ENCODE data around the gene CCDC148.
A peak's percentile ranks its signal among the peaks of the same experiment; 100 is the strongest.

Gene CCDC148

DNA sequence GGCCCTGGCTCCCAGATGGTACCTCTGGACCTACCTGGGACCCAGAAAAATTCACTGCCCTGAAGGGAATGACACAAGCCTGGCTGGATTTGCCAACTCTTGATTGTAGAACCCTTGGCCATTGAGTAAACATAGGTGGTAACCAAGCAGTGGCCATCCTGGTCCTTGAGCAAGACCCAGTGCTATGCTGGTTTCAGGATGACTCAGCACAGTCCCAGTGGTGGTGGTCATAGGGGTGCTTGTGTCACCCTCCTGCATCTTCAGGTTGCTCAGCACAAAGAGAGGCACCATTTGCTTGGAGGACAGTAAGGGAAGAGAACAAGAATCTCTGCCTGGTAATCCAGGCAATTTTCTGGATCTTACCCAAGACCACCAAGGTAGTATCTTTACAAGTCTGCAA, 302.0 kb downstream of the CCDC148 start:
- TF ChIP-seq, protein P1, sequence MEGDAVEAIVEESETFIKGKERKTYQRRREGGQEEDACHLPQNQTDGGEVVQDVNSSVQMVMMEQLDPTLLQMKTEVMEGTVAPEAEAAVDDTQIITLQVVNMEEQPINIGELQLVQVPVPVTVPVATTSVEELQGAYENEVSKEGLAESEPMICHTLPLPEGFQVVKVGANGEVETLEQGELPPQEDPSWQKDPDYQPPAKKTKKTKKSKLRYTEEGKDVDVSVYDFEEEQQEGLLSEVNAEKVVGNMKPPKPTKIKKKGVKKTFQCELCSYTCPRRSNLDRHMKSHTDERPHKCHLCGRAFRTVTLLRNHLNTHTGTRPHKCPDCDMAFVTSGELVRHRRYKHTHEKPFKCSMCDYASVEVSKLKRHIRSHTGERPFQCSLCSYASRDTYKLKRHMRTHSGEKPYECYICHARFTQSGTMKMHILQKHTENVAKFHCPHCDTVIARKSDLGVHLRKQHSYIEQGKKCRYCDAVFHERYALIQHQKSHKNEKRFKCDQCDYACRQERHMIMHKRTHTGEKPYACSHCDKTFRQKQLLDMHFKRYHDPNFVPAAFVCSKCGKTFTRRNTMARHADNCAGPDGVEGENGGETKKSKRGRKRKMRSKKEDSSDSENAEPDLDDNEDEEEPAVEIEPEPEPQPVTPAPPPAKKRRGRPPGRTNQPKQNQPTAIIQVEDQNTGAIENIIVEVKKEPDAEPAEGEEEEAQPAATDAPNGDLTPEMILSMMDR (IDR thresholded peaks at IDR 0.05; ENCODE audit: poor library complexity, severe bottlenecking), result no peak
- H3K27ac ChIP-seq (ENCODE audit: poor library complexity, severe bottlenecking), result no peak overlapping the region
- no peaks in the 10 kb centered on the region for H3K27me3 ChIP-seq (ENCODE audit: insufficient read depth, poor library complexity, severe bottlenecking)
- ATAC-seq (ENCODE audit: low read depth), result no peak
- no peaks in the 10 kb centered on the region for H3K4me1 ChIP-seq (ENCODE audit: insufficient read depth, poor library complexity, severe bottlenecking)
- H3K4me3 ChIP-seq (ENCODE audit: severe bottlenecking), result no peak overlapping the region
- no peaks in the 10 kb centered on the region for H3K36me3 ChIP-seq (ENCODE audit: low read depth)
- H3K9me3 ChIP-seq (ENCODE audit: severe bottlenecking), result no peaks in the 10 kb centered on the region
- no peak for DNase-seq (ENCODE audit: low spot score)

DNA sequence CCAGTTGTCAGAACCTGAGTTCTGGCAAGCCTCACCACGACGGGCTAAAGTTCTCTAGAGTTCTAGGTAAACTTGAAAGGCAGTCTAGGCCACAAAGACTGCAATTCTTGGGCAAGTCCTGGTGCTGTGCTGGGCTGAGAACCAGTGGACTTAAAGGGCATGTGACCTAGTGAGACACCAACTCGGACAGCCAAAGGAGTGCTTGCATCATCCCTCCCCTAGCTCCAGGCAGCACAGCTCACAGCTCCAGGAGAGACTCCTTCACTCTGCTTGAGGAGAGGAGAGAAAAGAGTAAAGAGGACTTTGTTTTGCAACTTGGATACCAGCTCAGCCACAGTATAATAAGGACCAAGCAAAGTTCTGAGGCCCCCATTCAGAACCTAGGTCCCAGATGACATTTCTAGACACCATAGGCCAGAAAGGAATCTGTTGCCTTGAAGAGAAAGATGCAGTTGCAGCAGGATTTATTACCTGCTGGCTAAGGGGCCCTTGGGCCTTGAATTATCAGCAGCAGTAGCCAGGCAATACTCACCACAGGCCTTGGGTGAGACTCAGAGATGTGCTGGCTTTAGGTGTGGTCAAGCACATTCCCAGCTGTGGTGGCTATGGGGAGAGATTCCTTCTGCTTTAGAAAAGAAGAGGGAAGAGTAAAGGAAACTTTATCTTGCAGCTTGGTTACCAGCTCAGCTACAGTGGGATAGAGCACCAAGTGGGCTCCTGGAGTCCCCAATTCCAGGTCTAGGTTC, 303.1 kb downstream of the CCDC148 start:
- no peak for ATAC-seq (ENCODE audit: low read depth)
- no peak for DNase-seq (ENCODE audit: low spot score)
- Histone ChIP-seq H3K4me1 (ENCODE audit: insufficient read depth, poor library complexity, severe bottlenecking) (no peaks in the 10 kb centered on the region), H3K4me3 (ENCODE audit: severe bottlenecking) (no peak overlapping the region), H3K27ac (ENCODE audit: poor library complexity, severe bottlenecking) (no peak overlapping the region), H3K27me3 (ENCODE audit: insufficient read depth, poor library complexity, severe bottlenecking) (no peaks in the 10 kb centered on the region), H3K9me3 (ENCODE audit: severe bottlenecking) (no peaks in the 10 kb centered on the region), H3K36me3 (ENCODE audit: low read depth) (no peaks in the 10 kb centered on the region)
- TF ChIP-seq, protein P1 (IDR thresholded peaks at IDR 0.05; ENCODE audit: poor library complexity, severe bottlenecking), result no peak

DNA sequence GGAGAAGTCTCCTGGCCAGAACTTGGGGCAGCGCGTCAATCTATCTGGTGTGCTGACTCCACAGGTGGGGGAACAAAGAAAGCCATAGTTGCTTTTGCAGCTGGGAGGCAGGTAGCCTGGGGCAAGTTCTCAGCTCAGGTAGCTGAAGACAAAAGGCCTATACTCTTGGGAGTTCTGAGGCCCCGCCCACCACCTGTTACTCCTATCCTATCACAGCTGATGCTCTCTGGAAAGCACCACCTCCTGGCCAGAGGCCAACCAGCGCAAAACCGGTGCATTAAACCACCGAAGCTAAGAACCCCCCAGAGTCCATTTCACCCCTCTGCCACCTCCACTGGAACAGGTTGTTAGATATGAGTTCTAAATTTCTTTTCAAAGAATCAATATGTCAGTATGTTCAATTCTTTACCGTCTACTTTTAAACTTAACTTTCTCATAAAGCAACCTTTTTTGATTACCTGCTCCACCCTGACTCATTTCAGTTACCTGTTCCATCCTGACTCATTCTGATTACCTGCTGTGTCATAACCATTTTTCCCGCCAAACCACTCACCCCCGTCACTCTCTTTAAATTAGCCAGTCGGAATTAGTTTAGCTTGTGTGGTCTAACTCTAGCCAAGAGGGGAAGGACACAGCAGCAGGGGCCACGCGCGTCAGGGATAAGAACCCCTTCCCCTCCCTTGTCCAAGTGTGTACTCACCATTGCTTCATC, 311.5 kb downstream of the CCDC148 start:
- Histone ChIP-seq H3K27me3 (ENCODE audit: insufficient read depth, poor library complexity, severe bottlenecking) (no peaks in the 10 kb centered on the region), H3K4me3 (ENCODE audit: severe bottlenecking) (no peak overlapping the region), H3K36me3 (ENCODE audit: low read depth) (no peaks in the 10 kb centered on the region), H3K27ac (ENCODE audit: poor library complexity, severe bottlenecking) (no peak overlapping the region), H3K4me1 (ENCODE audit: insufficient read depth, poor library complexity, severe bottlenecking) (no peaks in the 10 kb centered on the region), H3K9me3 (ENCODE audit: severe bottlenecking) (no peaks in the 10 kb centered on the region)
- ATAC-seq (ENCODE audit: low read depth), result 0 out of 3 replicates have a peak, but pooled peaks have one; percentile 35
- no peak for DNase-seq (ENCODE audit: low spot score)
- TF ChIP-seq, protein P1 (IDR thresholded peaks at IDR 0.05; ENCODE audit: poor library complexity, severe bottlenecking), result no peak

DNA sequence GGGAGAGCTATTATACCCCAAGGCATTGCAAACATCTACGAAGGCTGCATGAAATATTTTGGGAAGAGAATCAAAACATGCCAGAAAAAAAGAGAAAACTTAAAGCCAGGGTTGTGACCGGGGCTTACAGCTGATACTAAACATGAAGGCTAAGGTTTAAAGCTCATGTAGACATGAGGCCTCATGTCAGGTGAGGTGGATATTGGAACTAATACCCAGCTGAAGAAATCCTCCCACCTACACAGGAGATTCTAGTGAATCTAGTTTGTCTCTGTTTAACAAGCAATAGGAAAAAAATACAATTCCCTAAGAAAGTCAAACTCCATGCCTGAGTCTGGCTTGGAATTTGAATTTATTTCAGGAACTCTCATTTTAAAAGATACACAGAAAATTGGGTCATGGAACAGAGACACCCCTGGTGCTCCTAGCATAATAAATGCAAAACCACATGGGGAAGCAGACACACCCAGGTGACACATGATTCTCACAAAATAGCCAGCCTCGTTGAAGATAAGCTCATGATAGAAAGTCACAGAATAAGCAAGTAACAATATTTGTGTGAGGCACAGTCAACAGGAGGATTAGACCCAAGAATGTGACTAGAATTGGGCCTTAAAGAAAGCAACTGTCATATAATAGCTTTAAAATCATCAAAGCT, 312.7 kb downstream of the CCDC148 start:
- TF ChIP-seq, protein P1 (IDR thresholded peaks at IDR 0.05; ENCODE audit: poor library complexity, severe bottlenecking), result no peak
- DNase-seq (ENCODE audit: low spot score), result no peak
- no peak overlapping the region for H3K27ac ChIP-seq (ENCODE audit: poor library complexity, severe bottlenecking)
- no peak overlapping the region for H3K4me3 ChIP-seq (ENCODE audit: severe bottlenecking)
- ATAC-seq (ENCODE audit: low read depth), result no peak
- no peaks in the 10 kb centered on the region for H3K36me3 ChIP-seq (ENCODE audit: low read depth)
- no peaks in the 10 kb centered on the region for H3K27me3 ChIP-seq (ENCODE audit: insufficient read depth, poor library complexity, severe bottlenecking)
- no peaks in the 10 kb centered on the region for H3K9me3 ChIP-seq (ENCODE audit: severe bottlenecking)
- H3K4me1 ChIP-seq (ENCODE audit: insufficient read depth, poor library complexity, severe bottlenecking), result no peaks in the 10 kb centered on the region
